Activated T-cell treated with anti-CD3 and anti-CD28 coated beads, Interleukin-2, amount 50 U/mL, for 48 hours (primary cell): ENCODE measurements around the gene GBP5.
"Not testable (repeated sequence)": the region's sequence is repeated elsewhere in the genome, so short reads cannot be mapped to it uniquely, and the experiment has no call there.

Source experiments
- DNase-seq, 2 experiments: peaks; one replicate each; pipeline ENCODE4 v3.0.0-alpha.2; 2020

The GBP5 gene, protein sequence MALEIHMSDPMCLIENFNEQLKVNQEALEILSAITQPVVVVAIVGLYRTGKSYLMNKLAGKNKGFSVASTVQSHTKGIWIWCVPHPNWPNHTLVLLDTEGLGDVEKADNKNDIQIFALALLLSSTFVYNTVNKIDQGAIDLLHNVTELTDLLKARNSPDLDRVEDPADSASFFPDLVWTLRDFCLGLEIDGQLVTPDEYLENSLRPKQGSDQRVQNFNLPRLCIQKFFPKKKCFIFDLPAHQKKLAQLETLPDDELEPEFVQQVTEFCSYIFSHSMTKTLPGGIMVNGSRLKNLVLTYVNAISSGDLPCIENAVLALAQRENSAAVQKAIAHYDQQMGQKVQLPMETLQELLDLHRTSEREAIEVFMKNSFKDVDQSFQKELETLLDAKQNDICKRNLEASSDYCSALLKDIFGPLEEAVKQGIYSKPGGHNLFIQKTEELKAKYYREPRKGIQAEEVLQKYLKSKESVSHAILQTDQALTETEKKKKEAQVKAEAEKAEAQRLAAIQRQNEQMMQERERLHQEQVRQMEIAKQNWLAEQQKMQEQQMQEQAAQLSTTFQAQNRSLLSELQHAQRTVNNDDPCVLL

DNA sequence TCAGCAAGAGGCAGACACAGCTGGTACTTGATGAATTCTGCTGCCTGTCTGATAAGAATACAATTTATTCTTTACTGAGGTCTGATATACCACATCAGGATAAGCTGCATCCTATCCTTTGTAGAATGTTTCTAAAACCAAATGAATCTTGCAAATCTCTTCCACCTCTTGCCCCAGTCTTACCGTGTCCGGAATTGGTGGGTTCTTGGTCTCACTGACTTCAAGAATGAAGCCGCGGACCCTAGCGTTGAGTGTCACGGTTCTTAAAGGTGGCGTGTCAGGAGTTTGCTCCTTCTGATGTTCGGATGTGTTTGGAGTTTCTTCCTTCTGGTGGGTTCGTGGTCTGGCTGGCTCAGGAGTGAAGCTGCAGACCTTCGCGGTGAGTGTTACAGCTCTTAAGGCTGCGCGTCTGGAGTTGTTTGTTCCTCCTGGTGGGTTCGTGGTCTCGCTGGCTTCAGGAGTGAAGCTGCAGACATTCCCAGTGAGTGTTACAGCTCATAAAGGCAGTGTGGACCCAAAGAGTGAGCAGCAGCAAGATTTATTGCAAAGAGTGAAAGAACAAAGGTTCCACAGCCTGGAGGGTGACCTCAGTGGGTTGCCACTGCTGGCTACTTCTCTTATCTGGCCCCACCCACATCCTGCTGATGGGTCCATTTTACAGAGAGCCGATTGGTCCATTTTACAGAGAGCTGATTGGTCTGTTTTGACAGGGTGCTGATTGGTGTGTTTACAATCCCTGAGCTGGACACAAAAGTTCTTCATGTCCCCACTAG, at the start of gene GBP5:
Gene GBP5 (minus strand): TSS at position 592 of the 773 bp plus-strand sequence. CDS start 3,305 bp downstream, outside the sequence.
- peak; percentile 70 to 77 for DNase-seq

DNA sequence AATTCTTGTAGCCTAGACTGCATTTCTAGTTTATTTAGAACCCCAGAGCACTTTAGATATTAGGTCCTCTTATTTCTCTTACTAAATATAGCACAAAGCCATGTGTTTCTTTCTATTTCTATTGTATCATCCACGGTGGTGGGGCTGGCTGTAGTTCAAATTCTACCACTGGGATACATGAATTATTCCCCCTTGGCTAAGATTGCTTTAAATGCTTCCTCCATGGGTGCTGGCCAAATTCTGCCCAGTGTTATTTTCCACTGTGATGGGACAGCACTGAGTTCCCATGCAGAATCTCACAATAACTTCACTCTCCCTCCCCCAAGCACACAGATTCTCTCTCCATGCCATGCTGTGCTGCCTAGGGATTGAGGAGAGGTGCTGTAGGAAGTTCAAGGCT, 49.7 kb upstream of the GBP5 start:
- DNase-seq, result no peak

DNA sequence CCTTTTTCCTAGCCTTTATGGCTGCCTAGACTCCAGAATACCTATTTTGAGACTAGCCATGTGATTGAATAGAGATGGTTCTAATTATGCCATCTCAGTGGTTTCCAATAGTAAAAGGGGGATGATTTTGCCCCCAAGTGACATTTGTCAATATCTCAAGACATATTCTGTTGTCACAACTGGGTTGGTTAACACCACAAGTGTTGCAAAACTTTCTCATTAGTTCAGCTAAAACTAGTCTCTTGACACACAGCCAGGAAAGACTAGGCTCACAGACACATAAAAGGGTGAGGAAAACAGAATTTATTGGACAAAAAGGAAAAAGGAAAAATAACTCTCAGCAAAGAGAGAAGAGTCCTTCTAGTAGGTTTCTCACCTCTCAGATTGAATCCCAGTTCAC, 39.9 kb upstream of the GBP5 start:
- DNase-seq, result no peak

DNA sequence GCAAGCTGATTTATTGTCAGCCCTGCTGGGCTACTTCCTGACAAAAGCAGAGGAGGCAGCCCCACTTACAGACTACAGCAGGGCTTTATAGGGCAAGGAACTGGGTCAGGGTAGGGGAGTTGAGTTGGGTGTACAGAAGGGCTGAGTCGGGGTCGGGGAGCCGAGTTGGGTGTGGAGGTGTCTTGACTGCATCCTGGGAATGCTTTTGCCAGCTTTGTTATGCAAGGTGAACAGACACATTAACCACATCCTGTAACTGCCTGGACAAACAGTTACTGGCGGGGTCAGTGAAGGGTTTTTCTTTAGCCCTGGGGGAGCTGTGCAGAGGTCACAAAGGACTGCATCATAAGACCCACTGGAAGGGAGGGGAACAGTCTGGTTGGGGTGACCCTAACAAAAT, 39.1 kb upstream of the GBP5 start:
- no peak for DNase-seq

DNA sequence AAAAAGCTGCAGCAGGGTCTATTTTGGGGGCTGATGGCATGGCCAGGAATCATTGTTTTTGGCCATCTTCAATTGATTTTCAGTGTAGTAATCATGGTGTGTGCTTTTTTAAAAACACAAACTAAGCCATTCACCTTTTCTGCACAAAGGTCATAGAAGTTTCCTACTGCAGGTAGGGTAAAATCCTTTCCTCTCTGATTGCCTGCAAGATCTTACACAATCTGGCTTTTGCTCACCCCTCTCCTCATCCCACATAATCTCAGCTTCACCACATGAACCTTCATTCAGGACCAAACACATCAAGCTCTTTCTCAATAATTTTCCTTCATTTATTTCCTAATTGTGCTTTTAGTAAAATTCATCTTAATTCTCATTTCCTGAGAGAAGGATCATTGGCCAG, 38.3 kb upstream of the GBP5 start:
- DNase-seq, result no peak

DNA sequence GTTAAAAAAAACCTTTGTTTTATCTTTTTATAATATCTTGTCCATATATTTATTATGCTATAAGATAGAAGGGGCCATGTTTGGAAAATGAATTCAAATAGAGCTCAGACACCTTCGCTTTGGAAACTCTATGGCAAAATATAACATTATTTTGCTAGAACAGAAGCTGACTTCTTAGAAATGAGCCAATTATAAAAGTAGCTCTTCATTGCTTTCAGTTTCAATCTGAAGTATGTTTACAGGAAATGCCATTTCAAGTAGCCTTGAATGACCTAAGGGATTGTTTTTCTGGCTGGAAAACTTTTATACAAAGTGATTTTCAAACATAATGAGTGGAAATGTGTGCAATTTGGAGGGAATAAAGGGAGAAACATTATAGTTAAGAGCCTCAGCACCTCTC, 37.8 kb upstream of the GBP5 start:
- no peak for DNase-seq

DNA sequence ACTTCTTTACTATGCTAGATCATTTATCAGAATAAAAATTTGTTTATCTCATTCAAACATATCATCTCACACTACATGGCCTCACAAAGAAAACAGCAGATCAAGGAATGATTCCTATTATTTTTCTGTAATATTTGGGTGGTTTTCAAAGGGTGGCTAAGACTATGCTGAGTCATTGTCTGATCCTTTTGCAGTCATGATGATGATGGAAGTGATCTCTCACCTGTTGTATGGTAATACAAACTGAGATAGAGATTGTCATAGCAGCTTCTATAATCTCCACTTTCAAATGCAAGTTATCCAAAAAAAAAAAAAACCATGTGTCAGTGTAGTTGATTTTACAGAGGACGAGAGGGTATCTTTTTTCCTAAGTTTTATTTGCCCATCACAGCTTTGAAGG, 37.2 kb upstream of the GBP5 start:
- no peak for DNase-seq

DNA sequence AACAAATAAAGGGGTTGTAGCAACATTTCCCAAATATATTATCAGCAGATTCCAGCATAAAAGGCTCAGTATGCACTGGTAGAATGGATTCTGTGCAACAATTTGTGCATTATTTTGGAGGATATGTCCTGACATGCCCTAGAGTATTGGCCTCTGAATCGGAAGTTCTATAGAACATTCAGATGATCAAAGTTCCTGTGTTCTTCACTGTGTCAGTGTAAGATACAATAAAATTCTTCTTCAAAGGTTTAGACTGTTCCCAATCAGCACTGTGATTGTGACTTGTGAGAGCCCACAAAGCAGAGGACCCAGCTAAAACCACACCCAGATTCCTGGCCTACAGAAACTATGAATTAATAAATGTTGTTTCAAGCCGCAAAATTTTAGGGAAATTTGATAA, 33.6 kb upstream of the GBP5 start:
- DNase-seq, result no peak

DNA sequence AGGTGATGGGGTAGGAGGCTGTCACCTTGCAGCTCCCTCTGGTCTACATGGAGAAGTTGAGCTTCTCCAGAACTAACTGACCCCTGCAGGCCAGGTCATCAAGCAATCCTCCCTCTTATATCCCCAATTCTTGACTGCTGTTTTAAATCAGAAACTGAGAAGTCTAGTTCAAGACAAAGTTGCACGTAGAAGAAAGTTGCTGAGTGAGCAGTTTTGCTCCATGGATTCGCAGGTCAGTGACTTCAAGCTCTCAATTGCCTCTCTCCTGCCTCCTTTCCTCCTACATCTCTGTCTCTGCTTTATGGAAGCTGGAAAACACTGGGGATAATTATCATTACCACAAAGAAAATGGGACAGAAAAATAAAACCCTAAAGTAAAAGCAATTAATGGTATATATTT, 32.8 kb upstream of the GBP5 start:
- no peak for DNase-seq

DNA sequence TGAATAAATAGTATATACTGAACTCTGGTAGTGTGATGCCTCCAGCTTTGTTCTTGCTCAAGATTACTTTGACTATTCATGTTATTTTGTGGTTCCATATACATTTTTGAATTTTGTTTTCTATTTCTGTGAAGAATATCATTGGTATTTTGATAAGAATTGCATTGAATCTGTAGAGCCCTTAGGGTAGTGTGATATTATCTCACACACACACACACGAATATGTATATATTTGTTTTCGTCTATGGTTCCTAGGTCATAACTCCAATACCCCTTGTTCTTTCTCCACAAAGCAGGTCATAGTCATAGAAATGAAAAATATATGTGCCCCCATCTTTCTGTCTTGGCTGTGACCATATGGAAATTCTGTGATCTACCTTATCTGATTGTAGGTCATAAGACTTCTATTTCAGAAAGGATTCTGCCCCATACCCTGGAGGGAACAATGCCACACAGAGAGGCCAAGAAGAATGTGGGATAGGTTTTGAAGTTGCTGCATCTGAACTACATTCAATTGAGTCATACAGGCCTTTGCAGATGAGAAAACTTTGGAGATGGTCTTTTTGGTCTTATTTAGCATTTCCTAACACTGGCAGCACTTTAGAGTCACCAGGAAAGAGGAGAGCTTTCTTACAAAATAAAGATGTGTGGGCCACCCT, 32.0 kb upstream of the GBP5 start:
- no peak for DNase-seq

DNA sequence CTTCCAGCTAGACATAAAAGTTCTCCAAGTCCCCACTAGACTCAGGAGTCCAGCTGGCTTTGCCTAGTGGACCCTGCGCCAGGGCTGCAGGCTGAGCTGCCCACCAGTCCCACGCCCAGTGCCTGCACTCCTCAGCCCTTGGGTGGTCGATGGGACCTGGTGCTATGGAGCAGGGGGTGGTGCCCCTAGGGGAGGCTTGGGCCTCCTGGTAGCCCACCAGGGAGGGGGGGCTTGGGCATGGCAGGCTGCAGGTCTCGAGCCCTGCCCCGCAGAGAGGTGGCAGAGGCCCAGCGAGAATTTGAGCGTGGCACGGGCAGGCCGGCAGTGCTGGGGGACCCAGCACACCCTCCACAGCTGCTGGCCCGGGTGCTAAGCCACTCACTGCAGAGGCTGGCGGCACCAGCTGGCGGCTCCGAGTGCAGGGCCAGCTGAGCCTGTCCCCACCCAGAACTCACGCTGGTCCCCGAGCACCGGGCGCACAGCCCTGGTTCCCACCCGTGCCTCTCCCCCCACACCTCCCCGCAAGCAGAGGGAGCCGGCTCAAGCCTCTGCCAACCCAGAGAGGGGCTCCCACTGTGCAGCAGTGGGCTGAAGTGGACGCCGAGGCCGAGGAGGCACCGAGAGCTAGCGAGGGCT, 30.2 kb upstream of the GBP5 start:
- no peak for DNase-seq

DNA sequence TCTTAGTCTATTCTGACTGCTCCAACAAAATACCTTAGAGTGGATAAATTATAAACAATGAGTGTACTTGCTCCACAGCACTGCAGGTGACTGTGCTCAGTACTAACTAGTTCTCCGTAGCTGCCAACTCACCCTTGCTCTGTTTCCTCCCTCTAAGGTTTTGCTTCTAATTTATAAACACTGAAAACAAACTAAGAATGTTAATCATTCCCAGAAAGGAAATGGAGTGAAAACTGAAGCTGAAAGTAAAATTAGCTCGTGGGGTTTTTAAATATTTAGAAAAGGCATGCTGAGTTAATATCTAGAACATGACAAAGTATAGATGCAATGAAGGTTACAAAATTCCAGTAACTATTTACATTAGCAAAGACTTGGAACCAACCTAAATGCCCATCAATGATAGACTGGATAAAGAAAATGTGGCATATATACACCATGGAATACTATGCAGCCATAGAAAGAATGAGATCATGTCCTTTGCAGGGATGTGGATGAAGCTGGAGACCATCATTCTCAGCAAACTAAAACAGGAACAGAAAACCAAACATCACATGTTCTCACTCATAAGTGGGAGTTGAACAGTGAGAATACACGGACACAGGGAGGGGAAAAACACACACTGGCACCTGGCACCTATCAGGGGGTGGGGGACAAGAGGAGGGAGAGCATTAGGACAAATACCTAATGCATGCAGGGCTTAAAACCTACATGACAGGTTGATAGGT, 27.2 kb upstream of the GBP5 start:
- not testable (repeated sequence) for DNase-seq

DNA sequence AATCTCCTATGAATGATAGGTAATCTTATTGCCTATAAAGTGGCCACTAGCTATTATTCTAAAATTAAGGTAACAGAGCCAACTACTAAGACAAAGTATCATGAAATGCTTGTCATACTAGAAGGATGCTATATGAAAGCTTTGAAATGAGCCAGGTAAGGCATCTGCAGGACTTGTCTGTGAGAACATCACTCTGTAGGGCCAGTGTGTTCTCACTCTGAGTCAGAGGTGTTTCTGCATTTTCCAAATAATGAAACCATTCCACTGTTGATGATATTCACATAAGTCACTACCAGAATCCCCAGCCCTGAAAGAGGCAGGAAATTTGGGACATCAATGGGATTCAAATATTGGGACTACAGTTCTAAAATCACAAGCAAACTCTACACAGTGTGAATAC, 25.8 kb upstream of the GBP5 start:
- no peak for DNase-seq

DNA sequence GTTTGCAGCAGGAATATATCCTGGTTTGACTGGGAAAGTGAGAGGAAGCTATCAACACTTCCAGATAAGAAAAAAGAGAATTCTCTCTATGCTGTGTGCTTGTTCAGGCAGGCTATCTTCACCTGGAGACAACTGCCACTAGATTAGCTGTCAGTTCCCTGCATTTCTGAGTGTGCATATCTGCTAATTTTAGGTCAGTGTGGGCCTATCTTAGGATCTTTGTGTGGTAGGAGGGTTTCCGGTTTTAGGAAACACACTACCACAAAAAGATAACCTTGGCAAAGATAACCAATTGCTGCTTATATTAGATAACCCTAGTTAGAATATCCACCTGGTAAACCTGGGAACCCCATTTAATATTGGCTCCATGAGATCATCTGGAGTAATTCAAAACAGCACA, 22.5 kb upstream of the GBP5 start:
- DNase-seq, result no peak

DNA sequence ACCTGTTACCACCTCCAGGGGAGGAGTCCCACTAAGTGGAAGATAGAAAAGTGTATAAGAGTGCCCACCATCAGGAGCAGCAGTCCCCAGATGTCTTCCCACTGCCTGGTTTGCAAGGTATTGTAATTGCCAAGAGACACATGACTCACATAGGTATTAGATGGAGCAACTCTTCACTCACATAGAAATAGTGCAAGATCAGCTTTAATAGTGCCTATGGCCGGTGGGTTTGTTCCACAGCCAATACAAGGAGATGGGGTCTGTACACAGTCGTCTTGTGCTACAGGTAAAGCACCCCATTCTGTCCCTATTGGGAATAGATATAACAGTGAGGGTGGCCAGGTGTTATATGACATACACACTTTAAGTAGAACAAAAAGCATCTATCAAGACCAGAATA, 18.6 kb upstream of the GBP5 start:
- DNase-seq, result no peak

DNA sequence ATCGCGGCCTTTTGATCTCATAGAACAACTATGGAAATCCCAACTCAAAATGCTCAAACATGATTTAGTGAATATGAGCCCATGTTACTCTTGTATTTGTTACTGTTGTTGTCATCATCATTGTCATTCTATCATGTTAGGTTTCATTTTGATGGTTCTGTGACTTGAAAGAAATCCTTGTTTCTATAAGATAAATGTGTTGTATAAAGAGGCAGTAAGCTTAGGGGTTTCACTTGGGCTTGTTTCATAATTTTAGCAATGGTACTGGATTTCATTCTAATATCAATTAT, 15.3 kb upstream of the GBP5 start:
- no peak for DNase-seq

DNA sequence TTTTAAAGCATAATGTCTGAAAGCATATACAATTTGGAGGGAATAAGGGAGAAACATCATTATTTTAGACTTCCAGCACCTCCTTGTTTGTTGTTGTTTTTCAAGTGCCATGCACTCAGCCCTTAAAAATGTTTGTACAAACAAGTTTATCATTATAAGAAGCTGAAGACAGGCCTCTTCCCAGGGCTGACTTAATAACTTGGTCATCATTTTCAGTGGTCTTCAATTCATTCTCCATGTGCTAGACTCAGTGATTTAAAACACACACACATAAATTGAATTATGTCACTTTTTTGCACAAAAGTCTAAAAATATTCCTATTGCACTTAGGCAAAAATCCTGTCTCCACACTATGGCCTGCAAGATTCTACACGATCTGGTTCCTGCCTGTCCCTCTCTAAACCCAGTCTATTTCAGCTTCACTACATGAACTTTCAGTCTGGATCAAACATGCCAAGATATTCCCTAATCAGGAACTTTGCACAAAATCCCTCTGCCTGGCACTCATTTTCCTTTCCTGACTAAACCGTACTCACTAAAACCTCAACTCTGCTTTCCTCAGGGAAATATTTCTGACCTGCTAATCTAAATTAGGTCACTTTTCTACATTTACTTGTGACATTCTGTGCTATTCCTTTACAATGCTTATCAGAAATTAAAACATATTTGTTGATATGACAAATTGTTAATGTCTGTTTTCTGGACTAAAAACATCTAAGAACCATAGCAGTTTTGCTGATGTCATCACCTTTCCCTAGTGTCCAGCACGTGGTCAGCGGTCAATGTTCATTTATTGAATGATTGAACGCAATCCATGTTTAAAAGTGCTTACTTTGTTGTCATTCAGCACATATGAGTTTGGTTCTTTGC, 14.8 kb upstream of the GBP5 start:
- no peak for DNase-seq

DNA sequence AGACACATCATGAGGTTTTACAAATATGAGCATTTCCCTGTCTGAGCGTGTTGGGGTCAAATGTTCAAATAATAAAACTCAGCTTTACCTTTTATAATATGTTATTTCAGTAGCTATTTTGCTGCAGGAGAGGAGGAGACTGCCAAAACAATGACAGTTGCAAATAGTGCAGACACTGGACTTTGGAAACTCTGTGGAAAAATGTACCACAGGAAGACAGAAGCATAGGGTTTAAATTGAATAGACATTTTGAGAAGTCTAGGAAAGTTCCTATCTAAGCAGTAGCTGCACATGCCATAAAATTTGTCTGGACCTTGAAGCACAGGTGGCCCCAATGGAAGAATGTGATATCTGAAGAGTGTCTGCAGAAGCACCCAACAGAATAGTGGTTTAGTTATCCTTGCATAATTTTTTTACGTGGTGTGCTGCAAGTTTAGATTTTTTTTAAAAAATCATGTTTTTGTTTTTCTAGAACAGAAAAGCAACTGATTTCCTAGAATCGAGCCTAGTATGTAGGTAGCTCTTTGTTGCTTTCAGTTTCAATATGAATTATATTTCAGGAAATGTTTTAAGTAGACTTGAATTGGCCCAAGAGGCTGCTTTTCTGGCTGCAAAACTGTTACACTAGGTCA, 14.0 kb upstream of the GBP5 start:
- DNase-seq, result no peak

DNA sequence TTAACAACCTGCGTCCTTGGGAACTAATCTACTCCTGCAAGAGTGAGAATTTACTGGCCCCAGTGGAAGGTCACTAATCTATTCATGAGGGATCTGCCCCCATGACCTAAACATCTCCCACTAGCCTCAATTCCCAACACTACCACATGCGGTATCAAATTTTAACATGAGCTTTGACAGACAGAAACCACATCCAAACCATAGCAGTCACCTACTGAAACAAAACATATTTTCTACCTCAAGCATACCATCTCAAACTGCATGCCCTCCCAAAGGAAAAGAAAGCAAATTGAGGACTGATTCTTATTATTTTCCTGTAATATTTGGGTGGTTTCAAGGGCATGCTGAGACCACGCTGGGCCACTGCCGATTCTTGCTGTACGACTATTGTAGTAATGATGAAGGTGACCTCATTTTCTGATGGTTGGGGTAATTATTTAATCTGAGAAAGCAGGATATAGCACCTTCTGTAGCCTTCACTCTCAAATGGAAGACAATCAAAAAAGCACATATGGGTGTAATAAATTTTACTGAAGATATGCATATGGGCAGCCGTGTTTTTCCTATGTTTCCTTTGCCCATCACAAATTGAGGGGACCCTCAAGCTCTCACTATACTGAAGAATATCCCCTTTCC, 13.2 kb upstream of the GBP5 start:
- no peak for DNase-seq

DNA sequence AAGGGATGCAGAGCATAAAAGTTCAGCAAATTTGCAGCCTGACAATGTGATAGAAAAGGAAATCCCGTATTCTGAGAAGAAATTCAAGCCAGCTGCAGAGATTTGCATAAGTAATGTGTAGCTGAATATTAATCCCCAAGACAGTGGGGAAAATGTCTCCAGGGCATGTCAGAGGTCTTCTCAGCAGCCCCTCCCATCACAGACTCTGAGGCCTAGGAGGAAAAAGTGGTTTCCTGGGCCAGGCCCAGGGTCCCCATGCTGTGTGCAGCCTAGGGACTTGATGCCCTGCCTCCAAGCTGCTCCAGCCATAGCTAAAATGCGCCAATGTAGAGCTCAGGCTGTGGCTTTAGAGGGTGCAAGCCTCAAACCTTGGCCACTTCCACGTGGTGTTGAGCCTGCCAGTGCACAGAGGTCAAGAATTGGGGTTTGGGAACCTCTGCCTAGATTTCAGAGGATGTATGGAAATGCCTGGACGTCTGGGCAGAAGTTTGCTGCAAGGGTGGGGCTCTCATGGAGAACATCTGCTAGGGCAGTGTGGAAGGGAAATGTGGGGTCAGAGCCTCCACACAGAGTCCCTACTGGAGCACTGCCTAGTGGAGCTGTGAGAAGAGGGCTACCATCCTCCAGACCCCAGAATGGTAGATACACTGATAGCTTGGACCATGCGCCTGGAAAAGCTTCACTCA, 11.6 kb upstream of the GBP5 start:
- DNase-seq, result not testable (repeated sequence)
